ENCODE data around the gene MAG. TPM values are rescaled to one million over a fixed set of nuclear protein-coding genes. Genes with fewer than 3 reads are reported as not detected.
"Not testable (repeated sequence)": the region's sequence is repeated elsewhere in the genome, so short reads cannot be mapped to it uniquely, and the experiment has no call there.

The MAG gene
- total RNA-seq, 1 donor from 2014 or later, result not detected

- Histone ChIP-seq H3K4me2 (no peak overlapping the region), H3K27me3 (no peaks in the 10 kb centered on the region), H2AFZ (replicated peaks) (no peak overlapping the region), H3K9me3 (ENCODE audit: low read depth) (no peaks in the 10 kb centered on the region), H3K9ac (no peak overlapping the region), H3F3A (ENCODE audit: low read depth) (no peaks in the 10 kb centered on the region), H3K4me3 (no peak overlapping the region), H3K27ac (no peak overlapping the region), H4K20me1 (ENCODE audit: low read depth) (no peaks in the 10 kb centered on the region), H3K4me1 (no peaks in the 10 kb centered on the region), H3K36me3 (no peaks in the 10 kb centered on the region), H3K79me2 (ENCODE audit: low read depth) (no peaks in the 10 kb centered on the region)
- peaks cover 14% of the 10 kb centered on the region for H3K27me3 Mint-ChIP-seq (ENCODE audit: insufficient read depth, low read depth)
- TF ChIP-seq EZH2 (IDR thresholded peaks at IDR 0.05) (no peak), EZH2phosphoT487 (IDR thresholded peaks at IDR 0.05) (no peak), CTCF (IDR thresholded peaks at IDR 0.05) (no peak)
- peaks cover 8% of the 10 kb centered on the region for H3K36me3 Mint-ChIP-seq
- no peak overlapping the region for H3K4me3 Mint-ChIP-seq
- DNase-seq (ENCODE audit: low spot score), result no peak
- H3K4me1 Mint-ChIP-seq, result peaks cover 4% of the 10 kb centered on the region
- no peaks in the 10 kb centered on the region for H3K9me3 Mint-ChIP-seq
- peak overlapping the region; percentile 85 for H3K27ac Mint-ChIP-seq
Observed at GRCh38 chr19:35281303-35281702, 10.7 kb upstream of the MAG start.

DNA sequence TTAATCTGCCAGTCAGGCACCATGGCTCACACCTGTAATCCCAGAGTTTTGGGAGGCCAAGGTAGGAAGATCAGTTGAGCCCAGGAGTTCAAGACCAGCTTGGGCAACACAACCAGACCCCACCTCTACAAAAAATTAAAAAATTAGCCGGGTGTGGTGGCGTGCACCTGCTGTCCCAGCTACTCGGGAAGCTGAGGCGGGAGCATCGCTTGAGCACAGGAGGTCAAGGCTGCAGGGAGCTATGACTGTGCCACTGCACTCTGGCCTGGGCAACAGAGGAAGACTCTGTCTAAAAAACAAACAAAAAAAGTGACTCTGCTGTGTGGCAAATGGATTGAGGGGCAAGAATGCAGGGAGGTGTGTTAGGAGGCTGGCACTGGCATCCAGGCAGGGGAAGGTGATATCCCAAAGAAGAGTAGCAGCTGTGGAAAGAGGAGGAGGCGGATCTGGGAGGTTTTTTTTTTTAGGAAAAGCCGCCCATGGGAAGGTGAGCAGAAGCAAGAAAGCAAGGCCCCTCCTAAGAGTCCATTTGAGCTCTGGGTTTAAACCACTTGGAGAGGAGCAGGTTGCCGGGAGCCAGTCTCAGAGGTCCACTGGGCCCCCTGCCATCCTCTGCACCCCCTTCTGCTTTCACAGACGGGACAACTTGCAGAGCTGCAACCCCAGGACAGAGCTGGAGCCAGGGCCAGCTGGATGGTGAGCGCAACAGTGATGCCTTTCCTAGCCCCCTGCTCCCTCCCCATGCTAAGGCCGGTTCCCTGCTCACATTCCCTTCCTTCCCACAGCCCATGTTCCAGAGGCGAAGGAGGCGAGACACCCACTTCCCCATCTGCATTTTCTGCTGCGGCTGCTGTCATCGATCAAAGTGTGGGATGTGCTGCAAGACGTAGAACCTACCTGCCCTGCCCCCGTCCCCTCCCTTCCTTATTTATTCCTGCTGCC is 7.5 kb upstream of the MAG start:
- no peak for TF ChIP-seq EZH2phosphoT487 (IDR thresholded peaks at IDR 0.05)
- TF ChIP-seq EZH2 (IDR thresholded peaks at IDR 0.05), result no peak
- TF ChIP-seq CTCF (IDR thresholded peaks at IDR 0.05), result no peak
- H3K4me3 Mint-ChIP-seq, result peak overlapping the region; percentile 58
- peak overlapping the region; percentile 69 for H2AFZ ChIP-seq (replicated peaks)

DNA sequence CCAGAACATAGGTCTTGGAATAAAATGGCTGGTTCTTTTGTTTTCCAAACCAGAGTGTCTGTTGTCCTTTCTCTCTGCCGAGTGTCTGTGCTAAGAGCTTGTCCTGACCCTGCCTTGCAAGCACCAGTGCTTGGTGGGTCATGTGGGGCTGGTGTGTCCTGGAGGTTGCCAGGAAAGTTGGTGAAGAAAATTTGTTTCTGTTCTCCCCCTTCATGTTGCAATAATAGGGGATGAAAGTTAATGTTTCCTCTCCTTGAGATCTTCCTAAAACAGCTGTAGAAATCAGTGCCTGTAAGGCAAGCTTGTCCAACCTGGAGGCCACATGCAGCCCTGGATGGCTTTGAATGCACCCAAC is 6.9 kb upstream of the MAG start:
- DNase-seq (ENCODE audit: low spot score), result no peak
- Histone ChIP-seq H3K9ac (no peak overlapping the region), H3K27me3 (no peaks in the 10 kb centered on the region), H3K9me3 (ENCODE audit: low read depth) (no peaks in the 10 kb centered on the region), H3K27ac (no peak overlapping the region), H4K20me1 (ENCODE audit: low read depth) (no peaks in the 10 kb centered on the region), H2AFZ (replicated peaks) (peak overlapping the region; percentile 69), H3K79me2 (ENCODE audit: low read depth) (no peaks in the 10 kb centered on the region), H3K36me3 (no peaks in the 10 kb centered on the region), H3K4me1 (no peaks in the 10 kb centered on the region), H3F3A (ENCODE audit: low read depth) (no peaks in the 10 kb centered on the region), H3K4me3 (no peak overlapping the region), H3K4me2 (no peak overlapping the region)
- Mint-ChIP-seq H3K4me3 (peak overlapping the region; percentile 58), H3K36me3 (peaks cover 1% of the 10 kb centered on the region), H3K4me1 (peaks cover 7% of the 10 kb centered on the region), H3K27me3 (ENCODE audit: insufficient read depth, low read depth) (peaks cover 14% of the 10 kb centered on the region), H3K27ac (no peak overlapping the region), H3K9me3 (no peaks in the 10 kb centered on the region)
- TF ChIP-seq EZH2 (IDR thresholded peaks at IDR 0.05) (no peak), EZH2phosphoT487 (IDR thresholded peaks at IDR 0.05) (no peak), CTCF (IDR thresholded peaks at IDR 0.05) (no peak)

More for the DNA sequence above, 7.5 kb upstream of the MAG start:
- Histone ChIP-seq H3K4me1 (no peaks in the 10 kb centered on the region), H3K27me3 (no peaks in the 10 kb centered on the region), H3F3A (ENCODE audit: low read depth) (no peaks in the 10 kb centered on the region), H3K4me2 (no peak overlapping the region), H3K36me3 (no peaks in the 10 kb centered on the region), H3K4me3 (no peak overlapping the region), H3K9me3 (ENCODE audit: low read depth) (no peaks in the 10 kb centered on the region), H3K79me2 (ENCODE audit: low read depth) (no peaks in the 10 kb centered on the region), H3K9ac (no peak overlapping the region), H4K20me1 (ENCODE audit: low read depth) (no peaks in the 10 kb centered on the region), H3K27ac (no peak overlapping the region)
- Mint-ChIP-seq H3K27me3 (ENCODE audit: insufficient read depth, low read depth) (peaks cover 13% of the 10 kb centered on the region), H3K27ac (no peak overlapping the region), H3K36me3 (peaks cover 1% of the 10 kb centered on the region), H3K4me1 (peaks cover 7% of the 10 kb centered on the region), H3K9me3 (no peaks in the 10 kb centered on the region)
- DNase-seq (ENCODE audit: low spot score), result no peak

DNA sequence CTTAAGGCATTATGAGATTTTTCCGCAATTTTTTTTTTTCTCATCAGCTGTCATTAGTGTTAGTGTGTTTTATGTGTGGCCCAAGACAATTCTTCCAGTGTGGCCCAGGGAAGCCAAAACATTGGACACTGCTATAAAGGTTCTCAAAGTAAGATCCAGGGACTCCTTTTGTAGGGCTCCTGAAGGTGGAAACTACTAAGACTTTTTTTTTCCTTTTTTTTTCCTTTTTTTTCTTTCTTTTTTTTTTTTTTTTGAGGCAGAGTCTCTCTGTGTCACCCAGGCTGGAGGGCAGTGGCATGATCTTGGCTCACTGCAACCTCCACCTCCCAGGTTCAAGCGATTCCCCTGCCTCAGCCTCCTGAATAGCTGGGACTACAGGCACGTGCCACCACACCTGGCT is 6.5 kb upstream of the MAG start:
- H3F3A ChIP-seq (ENCODE audit: low read depth); H3K4me2 ChIP-seq; H3K79me2 ChIP-seq (ENCODE audit: low read depth); H3K4me1 Mint-ChIP-seq; H3K27ac Mint-ChIP-seq; DNase-seq (ENCODE audit: low spot score); H3K4me1 ChIP-seq; H4K20me1 ChIP-seq (ENCODE audit: low read depth); H3K9ac ChIP-seq; H3K27ac ChIP-seq; H3K4me3 Mint-ChIP-seq; H3K27me3 ChIP-seq; H3K9me3 Mint-ChIP-seq; H3K36me3 Mint-ChIP-seq; H3K9me3 ChIP-seq (ENCODE audit: low read depth); H3K36me3 ChIP-seq; H3K4me3 ChIP-seq: not testable (repeated sequence)
- peak overlapping the region; percentile 69 for H2AFZ ChIP-seq (replicated peaks)
- H3K27me3 Mint-ChIP-seq (ENCODE audit: insufficient read depth, low read depth), result peaks cover 17% of the 10 kb centered on the region

DNA sequence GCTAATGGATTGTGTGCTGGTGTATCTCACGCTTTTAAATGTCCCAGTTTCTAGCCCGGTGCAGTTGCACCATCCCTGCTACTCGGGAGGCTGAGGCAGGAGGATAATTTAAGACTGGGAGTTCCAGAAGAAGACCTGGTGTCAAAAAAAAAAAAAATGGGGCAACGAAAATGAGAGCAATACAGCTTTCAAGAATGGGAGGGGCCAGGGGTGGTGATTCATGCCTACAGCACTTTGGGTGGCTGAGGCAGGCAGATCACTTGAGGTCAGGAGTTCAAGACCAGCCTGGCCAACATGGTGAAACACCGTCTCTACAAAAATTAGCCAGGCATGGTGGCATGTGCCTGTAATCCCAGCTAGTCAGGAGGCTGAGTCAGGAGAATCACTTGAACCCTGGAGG is 5.9 kb upstream of the MAG start:
- not testable (repeated sequence) for H3K27me3 ChIP-seq; H3K9me3 ChIP-seq (ENCODE audit: low read depth); DNase-seq (ENCODE audit: low spot score); H3F3A ChIP-seq (ENCODE audit: low read depth); H3K4me2 ChIP-seq; H3K79me2 ChIP-seq (ENCODE audit: low read depth); H3K9ac ChIP-seq; H4K20me1 ChIP-seq (ENCODE audit: low read depth); H3K36me3 Mint-ChIP-seq; H2AFZ ChIP-seq (replicated peaks); H3K4me1 ChIP-seq; H3K36me3 ChIP-seq; H3K27ac Mint-ChIP-seq; H3K27ac ChIP-seq; H3K4me1 Mint-ChIP-seq; H3K4me3 Mint-ChIP-seq; H3K9me3 Mint-ChIP-seq; H3K4me3 ChIP-seq
- H3K27me3 Mint-ChIP-seq (ENCODE audit: insufficient read depth, low read depth), result peaks cover 15% of the 10 kb centered on the region
